Measurements from ENCODE around the gene GTF3C1. TPM values are rescaled to one million over a fixed set of nuclear protein-coding genes. Genes with fewer than 3 reads are reported as not detected.
A peak's percentile ranks its signal among the peaks of the same experiment; 100 is the strongest.

GTF3C1 gene
- total RNA-seq, 6 donors from 2014 or later, result 58.3 to 138 (median 73.3) TPM

DNA sequence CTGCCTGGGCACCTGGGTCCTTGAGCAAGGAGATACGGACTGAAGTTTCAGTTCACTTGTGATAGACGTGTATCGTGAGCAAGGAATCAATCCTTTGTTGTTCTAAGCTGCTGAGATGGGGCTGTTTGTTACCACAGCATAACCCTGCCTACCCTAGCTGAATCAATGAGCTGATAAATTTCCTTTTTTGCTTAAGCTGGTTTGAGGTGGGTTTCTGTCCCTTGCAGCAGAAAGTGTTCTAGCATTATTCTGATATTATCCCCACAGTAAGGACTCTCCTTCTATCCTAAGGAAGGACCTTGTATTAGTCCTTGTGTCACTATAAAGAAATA, 96.3 kb downstream of the GTF3C1 start:
- DNase-seq, result no peak
- H3K27me3 ChIP-seq, result no peaks in the 10 kb centered on the region
- ATAC-seq (ENCODE audit: low FRiP score in 2 of 2), result no peak
- TF ChIP-seq EP300 (IDR thresholded peaks at IDR 0.05), result no peak
- TF ChIP-seq POLR2A (IDR thresholded peaks at IDR 0.05), result no peak
- TF ChIP-seq, protein P1, sequence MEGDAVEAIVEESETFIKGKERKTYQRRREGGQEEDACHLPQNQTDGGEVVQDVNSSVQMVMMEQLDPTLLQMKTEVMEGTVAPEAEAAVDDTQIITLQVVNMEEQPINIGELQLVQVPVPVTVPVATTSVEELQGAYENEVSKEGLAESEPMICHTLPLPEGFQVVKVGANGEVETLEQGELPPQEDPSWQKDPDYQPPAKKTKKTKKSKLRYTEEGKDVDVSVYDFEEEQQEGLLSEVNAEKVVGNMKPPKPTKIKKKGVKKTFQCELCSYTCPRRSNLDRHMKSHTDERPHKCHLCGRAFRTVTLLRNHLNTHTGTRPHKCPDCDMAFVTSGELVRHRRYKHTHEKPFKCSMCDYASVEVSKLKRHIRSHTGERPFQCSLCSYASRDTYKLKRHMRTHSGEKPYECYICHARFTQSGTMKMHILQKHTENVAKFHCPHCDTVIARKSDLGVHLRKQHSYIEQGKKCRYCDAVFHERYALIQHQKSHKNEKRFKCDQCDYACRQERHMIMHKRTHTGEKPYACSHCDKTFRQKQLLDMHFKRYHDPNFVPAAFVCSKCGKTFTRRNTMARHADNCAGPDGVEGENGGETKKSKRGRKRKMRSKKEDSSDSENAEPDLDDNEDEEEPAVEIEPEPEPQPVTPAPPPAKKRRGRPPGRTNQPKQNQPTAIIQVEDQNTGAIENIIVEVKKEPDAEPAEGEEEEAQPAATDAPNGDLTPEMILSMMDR (IDR thresholded peaks at IDR 0.05), result no peak
- TF ChIP-seq POLR2AphosphoS5 (IDR thresholded peaks at IDR 0.05), result no peak
- WGBS, 2 donors, result 89 to 97% methylated on average over 2 to 3 of the region's 3 CpGs
- H3K4me3 ChIP-seq, result no peak overlapping the region
- peaks cover 0 to 3% (median 0%) of the 10 kb centered on the region in 4 donors for H3K36me3 ChIP-seq
- H3K9me3 ChIP-seq, result no peaks in the 10 kb centered on the region
- H3K4me1 ChIP-seq, result peaks cover 10 to 36% (median 28%) of the 10 kb centered on the region in 4 donors
- no peak overlapping the region for H3K27ac ChIP-seq

DNA sequence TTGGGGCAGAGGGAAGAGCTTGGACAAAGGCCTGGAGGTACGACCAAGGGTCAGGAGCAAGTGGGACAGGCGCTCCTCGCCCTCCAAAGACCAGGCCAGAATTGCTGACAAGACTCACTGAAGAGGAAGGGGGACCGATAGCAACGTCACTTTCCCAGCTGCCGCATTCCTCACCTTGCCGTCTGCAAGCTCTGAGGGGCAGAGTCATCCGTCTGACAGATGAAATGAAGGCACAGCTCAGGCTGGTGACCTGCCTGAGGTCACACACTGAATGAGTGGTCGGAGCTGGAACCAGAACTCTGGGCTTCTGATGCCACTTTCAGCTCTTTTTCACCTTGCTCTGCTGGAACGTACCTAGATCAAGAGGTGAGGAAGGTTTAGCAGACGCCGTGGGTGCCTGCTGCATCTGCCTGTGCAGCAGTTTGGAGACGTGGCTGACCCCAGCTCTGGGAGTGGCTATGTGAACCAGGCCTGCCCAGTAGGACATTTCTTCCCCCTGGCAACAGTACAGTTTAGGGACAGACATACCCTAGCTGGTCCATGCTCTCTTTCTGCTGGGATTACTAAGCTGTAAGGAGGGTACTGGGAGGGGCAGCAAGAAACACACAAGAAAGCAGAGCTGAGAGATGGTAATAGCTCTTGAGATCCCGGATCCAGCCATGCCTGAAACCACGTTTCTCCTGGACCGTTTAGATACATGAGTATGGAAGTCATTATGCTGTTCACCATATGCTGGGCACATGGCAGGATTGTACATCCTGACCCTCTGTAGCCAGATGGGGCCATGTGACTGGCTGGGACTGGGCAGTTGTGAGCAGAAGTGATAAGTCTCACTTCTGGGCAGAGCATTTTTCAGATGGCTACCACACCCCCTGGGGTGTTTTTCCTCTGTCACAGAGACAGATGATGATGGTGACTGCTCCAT, 96.9 kb downstream of the GTF3C1 start:
- Histone ChIP-seq H3K36me3 (peaks cover 0 to 3% (median 0%) of the 10 kb centered on the region in 4 donors), H3K27me3 (no peaks in the 10 kb centered on the region), H3K4me3 (no peak overlapping the region), H3K9me3 (no peaks in the 10 kb centered on the region), H3K4me1 (peaks cover 10 to 36% (median 28%) of the 10 kb centered on the region in 4 donors), H3K27ac (no peak overlapping the region)
- DNase-seq (no peak), ATAC-seq (ENCODE audit: low FRiP score in 2 of 2) (no peak)
- TF ChIP-seq POLR2AphosphoS5 (IDR thresholded peaks at IDR 0.05) (no peak), EP300 (IDR thresholded peaks at IDR 0.05) (no peak), POLR2A (IDR thresholded peaks at IDR 0.05) (no peak)
- TF ChIP-seq, protein P1 (IDR thresholded peaks at IDR 0.05), result no peak
- 75 to 81% methylated on average over 11 to 16 of the region's 16 CpGs for WGBS, 2 donors

DNA sequence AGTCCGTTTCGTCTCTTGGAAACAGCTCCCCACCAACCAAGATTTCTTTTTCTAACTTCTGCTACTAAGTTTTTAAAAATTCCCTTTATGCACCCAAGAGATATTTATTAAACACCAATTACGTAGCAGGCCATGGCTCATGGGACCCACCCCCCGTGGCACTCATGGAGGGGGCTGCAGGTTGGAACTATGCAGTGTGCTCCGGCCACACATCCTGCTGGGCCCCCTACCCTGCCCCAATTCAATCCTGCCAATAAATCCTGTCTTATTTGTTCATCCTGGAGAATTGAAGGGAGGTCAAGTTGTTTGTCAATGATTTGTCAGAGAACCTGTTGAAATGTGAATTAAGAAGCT, 99.5 kb downstream of the GTF3C1 start:
- Histone ChIP-seq H3K36me3 (peaks cover 0 to 22% (median 8%) of the 10 kb centered on the region in 4 donors), H3K4me3 (peak overlapping the region in 1 of 4 donors; percentile 4), H3K27me3 (no peaks in the 10 kb centered on the region), H3K4me1 (peaks cover 10 to 17% (median 14%) of the 10 kb centered on the region in 4 donors), H3K27ac (peak overlapping the region in 1 of 4 donors; percentile 34), H3K9me3 (no peaks in the 10 kb centered on the region)
- WGBS, 2 donors, result 8 to 15% methylated on average over 5 of the region's 5 CpGs
- ATAC-seq (ENCODE audit: low FRiP score in 2 of 2) (no peak), DNase-seq (no peak)
- TF ChIP-seq, protein P1 (IDR thresholded peaks at IDR 0.05), result no peak
- TF ChIP-seq POLR2AphosphoS5 (IDR thresholded peaks at IDR 0.05) (no peak), EP300 (IDR thresholded peaks at IDR 0.05) (no peak), POLR2A (IDR thresholded peaks at IDR 0.05) (no peak)

DNA sequence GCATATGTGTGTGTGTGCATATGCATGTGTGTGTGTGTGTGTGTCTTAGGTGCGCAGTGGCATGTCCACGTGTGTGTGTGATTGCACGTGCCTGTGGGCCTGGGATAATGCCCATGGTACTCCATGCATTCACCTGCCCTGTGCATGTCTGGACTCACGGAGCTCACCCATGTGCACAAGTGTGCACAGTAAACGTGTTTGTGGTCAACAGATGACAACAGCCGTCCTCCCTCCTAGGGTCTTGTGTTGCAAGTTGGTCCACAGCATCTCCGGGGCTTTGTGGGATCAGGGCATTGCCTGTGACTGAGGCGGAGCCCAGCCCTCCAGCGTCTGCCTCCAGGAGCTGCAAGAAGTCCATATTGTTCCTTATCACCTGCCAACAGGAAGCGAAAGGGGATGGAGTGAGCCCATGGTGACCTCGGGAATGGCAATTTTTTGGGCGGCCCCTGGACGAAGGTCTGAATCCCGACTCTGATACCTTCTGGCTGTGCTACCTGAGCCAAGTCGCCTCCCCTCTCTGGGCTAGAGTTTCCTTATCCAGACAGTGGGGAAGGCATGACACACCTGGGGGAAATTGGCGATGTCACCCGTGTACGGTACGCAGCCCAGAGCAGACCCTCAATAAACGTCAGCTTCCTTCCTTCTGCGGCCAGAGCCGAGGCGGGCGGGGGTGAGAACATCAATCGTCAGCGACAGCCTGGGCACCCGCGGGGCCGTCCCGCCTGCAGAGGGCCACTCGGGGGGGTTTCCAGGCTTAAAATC, 100.1 kb downstream of the GTF3C1 start:
- peaks cover 0 to 5% (median 2%) of the 10 kb centered on the region in 4 donors for H3K9me3 ChIP-seq
- peak overlapping the region in 2 of 4 donors; percentile 19 to 34 for H3K27ac ChIP-seq
- WGBS, 2 donors, result 21 to 29% methylated on average over 13 to 30 of the region's 31 CpGs
- peak overlapping the region in 1 of 4 donors; percentile 4 for H3K4me3 ChIP-seq
- H3K36me3 ChIP-seq, result peaks cover 0 to 27% (median 12%) of the 10 kb centered on the region in 4 donors
- peak; percentile 5 to 15 for ATAC-seq (ENCODE audit: low FRiP score in 2 of 2)
- peak; percentile 56 to 79 for DNase-seq
- no peaks in the 10 kb centered on the region for H3K27me3 ChIP-seq
- TF ChIP-seq, protein P1 (IDR thresholded peaks at IDR 0.05), result no peak
- peak; percentile 45 to 46 for TF ChIP-seq POLR2AphosphoS5 (IDR thresholded peaks at IDR 0.05)
- peaks cover 10 to 16% (median 13%) of the 10 kb centered on the region in 4 donors for H3K4me1 ChIP-seq
